Left colon (tissue), 2 donors: ENCODE measurements around the gene ALG1L2. TPM values are rescaled to one million over a fixed set of nuclear protein-coding genes. Genes with fewer than 3 reads are reported as not detected.
"Not testable (repeated sequence)": the region's sequence is repeated elsewhere in the genome, so short reads cannot be mapped to it uniquely, and the experiment has no call there.

Source experiments
- ATAC-seq: fragments of 200-7000 bp; cut with Tn5 transposase; one replicate; pipeline ENCODE4 v1.9.1; 2020; ENCODE audit warnings: mild to moderate bottlenecking, moderate library complexity
- DNase-seq, 2 donors: peaks; one replicate each; pipeline ENCODE4 v3.0.0-alpha.2; 2020
- intact Hi-C, 2 donors: fragments of 100-400 bp; cut with DNase I in 1 of 2; cut with micrococcal nuclease in 1 of 2; formaldehyde crosslinking; loops; one replicate each; pipeline versions ENCODE4 v1.11.2 to v1.14.0; 2022; cut with DNase I, micrococcal nuclease
- total RNA-seq, 2 donors: library from RNA; stranded (reverse); fragmentation: NEBNext Ultra II Directional; extraction: Animal tissue kit (Norgen Biotek cat#: 25700); gene quantifications; one replicate each; pipeline ENCODE4 v1.2.1, GENCODE V29; 2021
- donor health status: DM: no; HTN: no; CAD: no.
- donor health status: DM: yes; HTN: yes; CAD: no.

The ALG1L2 gene
- total RNA-seq, 2 donors from 2014 or later: 0.78 to 1.8 TPM

- peak; percentile 100 for DNase-seq
- intact Hi-C loops: not testable (repeated sequence)
- peak; percentile 52 for ATAC-seq
These were observed 30.5 kb downstream of the ALG1L2 start for GRCh38 chr3:130111865-130112747.

DNA sequence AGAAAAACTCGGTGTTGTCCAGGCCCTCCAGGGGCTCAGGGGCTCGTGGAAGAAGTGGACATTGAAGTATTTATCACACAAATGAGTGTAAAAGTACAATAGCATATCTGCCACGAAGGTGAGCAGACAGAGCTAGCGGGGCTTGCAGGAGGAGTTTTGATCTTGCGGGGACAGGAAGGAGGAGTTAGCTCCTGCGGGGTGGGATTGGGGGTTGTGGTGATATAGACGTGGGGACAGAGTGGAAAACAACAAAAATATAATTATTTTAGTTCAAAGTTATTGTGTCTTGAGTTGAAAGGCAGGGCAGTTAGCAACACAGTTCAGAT, 31.1 kb downstream of the ALG1L2 start:
- ATAC-seq, DNase-seq, intact Hi-C loops: not testable (repeated sequence)

DNA sequence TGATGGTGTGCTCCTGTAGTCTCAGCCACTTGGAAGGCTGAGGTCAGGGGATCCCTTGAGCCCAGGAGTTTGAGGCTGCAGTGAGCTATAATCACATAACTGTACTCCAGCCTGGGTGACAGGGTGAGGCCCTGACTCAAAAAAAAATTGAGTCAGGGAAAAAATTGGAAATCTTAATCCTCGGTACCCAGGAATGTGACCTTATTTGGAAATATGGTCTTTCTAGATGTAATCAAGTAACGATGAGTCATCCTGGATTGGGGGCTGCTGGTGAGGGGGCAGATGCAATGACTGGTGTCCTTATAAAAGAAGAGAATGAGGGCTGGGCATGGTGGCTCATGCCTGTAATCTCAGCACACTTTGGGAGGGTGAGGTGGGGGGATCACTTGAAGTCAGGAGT, 33.8 kb downstream of the ALG1L2 start:
- ATAC-seq, intact Hi-C loops, DNase-seq: not testable (repeated sequence)

DNA sequence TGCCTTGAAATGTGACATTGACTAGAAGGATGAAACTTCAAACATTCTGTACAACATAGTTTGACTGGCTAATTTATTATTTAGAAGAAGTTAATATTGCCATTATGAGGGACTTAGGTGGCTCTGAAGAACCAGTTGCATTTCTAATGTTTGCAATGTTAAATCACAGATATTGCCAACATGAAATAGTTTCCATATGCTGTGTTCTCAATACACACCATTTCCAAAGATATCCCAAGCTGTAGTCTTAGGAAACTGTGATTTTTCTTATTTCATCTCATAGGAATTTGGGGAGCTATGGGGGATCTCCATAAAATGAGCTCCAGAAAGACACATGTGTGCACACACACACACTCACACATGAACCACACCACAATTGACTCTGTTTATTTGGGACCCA, 36.3 kb downstream of the ALG1L2 start:
- ATAC-seq (no peak), DNase-seq (no peak)
- intact Hi-C loops: no loop called here

DNA sequence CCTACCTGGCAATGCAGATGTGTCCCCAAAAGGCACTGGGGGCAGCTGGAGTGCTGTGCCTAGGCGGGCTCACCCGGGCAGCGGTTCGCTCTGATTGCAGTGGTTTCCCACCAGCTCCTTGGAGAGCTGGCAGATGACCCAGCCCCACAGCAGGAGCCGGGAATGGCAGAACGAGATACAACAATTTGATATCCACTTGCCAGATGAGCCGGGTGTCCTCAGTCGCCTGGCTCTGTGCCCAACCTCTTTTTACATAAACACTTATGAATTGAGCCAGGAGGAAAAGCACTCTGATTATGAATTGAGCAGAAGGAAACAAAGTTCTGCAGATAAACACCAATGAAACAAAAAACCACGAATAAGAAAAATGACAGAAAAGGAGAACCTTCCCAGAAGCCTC, 38.2 kb downstream of the ALG1L2 start:
- DNase-seq, intact Hi-C loops, ATAC-seq: not testable (repeated sequence)

DNA sequence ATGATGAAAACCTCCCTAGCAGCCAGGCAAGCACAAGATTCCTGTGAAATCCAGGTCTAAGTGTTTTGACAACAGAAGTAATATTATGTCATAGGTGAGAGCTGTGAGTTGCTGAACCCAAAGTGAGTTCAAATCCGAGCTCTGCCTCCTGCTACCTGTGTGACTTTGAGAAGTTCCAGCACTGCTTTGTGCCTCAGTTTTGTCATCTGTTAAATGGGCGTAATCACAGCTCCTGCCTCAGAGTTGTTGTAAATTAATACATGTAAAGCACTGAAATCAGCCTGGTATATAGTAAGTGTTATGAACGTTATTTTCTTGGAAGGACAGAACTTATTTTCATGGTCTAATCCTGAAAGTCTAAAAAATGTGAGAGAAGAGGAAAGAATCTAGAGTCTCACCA, 38.7 kb downstream of the ALG1L2 start:
- intact Hi-C loops, ATAC-seq, DNase-seq: not testable (repeated sequence)

- intact Hi-C loops, DNase-seq, ATAC-seq: not testable (repeated sequence)
These were observed 41.5 kb downstream of the ALG1L2 start for GRCh38 chr3:130122891-130123775.

GRCh38 chr3:130125406-130125805, 43.8 kb downstream of the ALG1L2 start:
- intact Hi-C loops, ATAC-seq, DNase-seq: not testable (repeated sequence)

GRCh38 chr3:130136337-130136736, 54.7 kb downstream of the ALG1L2 start:
- intact Hi-C loops, ATAC-seq, DNase-seq: not testable (repeated sequence)

DNA sequence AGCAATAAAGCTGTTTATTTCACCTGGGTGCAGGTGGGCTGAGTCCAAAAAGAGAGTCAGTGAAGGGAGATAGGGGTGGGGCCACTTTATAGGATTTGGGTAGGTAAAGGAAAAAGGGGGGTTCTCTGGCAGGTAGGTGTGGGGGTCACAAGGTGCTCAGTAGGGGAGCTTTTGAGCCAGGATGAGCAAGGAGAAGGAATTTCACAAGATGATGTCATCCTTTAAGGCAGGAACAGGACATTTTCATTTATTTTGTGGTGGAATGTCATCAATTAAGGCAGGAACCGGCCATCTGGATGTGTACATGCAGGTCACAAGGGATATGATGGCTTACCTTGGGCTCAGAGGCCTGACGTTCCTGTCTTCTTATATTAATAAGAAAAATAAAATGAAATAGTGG, 56.1 kb downstream of the ALG1L2 start:
- intact Hi-C loops, ATAC-seq, DNase-seq: not testable (repeated sequence)

- ATAC-seq, intact Hi-C loops, DNase-seq: not testable (repeated sequence)
These were observed 57.4 kb downstream of the ALG1L2 start for GRCh38 chr3:130138992-130139391.

DNA sequence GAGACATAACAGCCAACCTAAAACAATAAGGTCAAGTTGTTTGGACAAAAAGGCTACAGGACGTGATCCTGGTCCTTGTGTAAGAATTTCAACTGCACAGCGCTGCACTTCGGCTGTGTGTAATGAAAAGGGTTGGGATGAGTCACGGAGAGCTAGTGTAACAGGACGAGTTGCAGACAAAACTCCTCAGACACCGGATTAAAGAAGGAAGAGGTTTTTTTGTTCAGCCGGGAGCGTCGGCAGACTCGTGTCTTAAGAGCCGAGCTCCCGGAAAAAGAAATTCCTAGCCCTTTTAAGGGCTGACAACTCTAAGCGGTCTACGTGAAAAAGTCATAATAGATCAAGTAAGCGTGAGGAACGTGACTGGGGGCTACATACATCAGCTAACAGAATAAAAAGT, 59.1 kb downstream of the ALG1L2 start:
- intact Hi-C loops, ATAC-seq, DNase-seq: not testable (repeated sequence)

DNA sequence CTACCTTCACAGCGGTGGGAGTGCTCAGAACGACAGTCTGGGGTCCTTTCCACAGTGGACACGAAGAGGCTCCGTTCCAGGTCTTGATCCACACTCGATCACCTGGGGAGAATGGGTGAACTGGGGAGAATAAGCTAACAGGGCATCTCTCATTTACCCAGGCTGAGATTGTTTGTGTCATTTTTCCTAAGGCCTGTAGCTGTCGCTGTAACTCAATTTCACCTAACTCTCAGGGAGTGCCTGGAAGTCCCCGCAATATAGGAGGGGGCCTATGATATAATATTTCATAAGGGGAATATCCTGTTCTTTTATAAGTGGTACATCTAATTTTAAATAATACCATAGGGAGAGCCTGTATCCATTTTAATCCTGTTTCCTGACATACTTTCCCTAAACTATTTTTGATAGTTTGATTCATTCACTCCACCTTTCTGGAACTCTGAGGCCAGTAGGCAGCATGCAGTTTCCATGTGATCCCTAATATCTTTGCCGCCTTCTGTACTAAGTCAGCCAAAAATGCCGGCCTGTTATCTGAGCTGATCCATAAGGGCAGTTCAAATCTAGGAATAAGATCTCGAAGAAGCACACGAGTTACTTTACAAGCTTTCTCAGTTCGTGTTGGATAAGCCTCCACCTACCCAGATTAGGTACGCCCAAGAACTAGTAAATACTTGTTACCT, 62.2 kb downstream of the ALG1L2 start:
- intact Hi-C loops, DNase-seq, ATAC-seq: not testable (repeated sequence)

DNA sequence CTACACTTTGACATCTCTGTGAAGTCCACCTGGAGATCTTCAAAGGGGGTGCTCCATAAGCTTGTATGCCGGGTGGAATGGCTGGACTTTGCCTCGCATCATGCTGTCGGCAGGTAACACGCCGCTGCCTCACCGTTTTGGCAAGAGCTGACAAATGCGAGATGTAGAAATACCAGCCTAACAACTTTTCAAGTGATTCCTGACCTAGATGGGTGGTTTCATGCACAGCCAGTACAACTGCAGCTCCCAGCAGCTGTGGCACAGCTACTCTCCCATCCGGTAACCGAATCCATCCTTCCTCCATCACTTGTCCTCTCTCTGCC, 62.7 kb downstream of the ALG1L2 start:
- peak; percentile 11 to 28 for DNase-seq
- ATAC-seq, intact Hi-C loops: not testable (repeated sequence)

GRCh38 chr3:130145456-130145855, 63.8 kb downstream of the ALG1L2 start:
- intact Hi-C loops, DNase-seq, ATAC-seq: not testable (repeated sequence)

DNA sequence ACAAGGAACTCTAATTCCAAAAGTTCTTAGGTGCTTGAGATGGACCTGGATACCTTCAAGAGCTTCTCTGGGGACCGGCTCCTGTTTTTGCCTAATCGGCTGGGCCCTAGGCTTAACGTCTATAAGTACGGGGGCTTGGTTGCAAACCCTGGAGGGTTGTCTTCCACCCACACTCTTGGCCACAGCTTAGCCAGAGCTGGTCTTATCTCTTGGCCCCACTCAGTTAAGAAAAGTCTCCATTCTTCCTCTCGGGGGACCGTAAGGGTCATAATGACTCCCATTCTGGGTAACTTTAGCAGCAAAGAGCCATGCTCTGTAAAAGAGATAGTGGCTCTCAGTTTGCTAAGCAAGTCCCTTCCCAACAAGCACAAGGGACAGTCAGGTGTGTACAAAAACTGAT, 64.8 kb downstream of the ALG1L2 start:
- intact Hi-C loops, ATAC-seq, DNase-seq: not testable (repeated sequence)
